ENCODE data around the gene LRMDA. TPM values are rescaled to one million over a fixed set of nuclear protein-coding genes. Genes with fewer than 3 reads are reported as not detected.

The LRMDA gene
- total and polyA plus RNA-seq, 2 of the 8 experiments (the other 6 are each of a cell fraction or from before 2014, with no cell fraction given) = 0.86 to 2.8 TPM

GRCh38 chr10:75806186-75806585 lies 374.8 kb downstream of the LRMDA start (continued):
- TF ChIP-seq ATF2 (IDR thresholded peaks at IDR 0.05; ENCODE audit: low read length) (no peak), RFX5 (IDR thresholded peaks at IDR 0.05; ENCODE audit: borderline replicate concordance, low read depth, low read length) (no peak), TBP (IDR thresholded peaks at IDR 0.05; ENCODE audit: low read depth, low read length) (no peak)
